GM21717 (cell line): ENCODE data around the gene SMAD2.
"Not testable (repeated sequence)": the region's sequence is repeated elsewhere in the genome, so short reads cannot be mapped to it uniquely, and the experiment has no call there.

Source experiments
- ATAC-seq: cut with Tn5 transposase; IDR thresholded peaks from one replicate; pipeline ENCODE4 v1.9.1; 2021; ENCODE audit warnings: mild to moderate bottlenecking, moderate library complexity; ENCODE audit not compliant: unreplicated experiment

SMAD2 gene

DNA sequence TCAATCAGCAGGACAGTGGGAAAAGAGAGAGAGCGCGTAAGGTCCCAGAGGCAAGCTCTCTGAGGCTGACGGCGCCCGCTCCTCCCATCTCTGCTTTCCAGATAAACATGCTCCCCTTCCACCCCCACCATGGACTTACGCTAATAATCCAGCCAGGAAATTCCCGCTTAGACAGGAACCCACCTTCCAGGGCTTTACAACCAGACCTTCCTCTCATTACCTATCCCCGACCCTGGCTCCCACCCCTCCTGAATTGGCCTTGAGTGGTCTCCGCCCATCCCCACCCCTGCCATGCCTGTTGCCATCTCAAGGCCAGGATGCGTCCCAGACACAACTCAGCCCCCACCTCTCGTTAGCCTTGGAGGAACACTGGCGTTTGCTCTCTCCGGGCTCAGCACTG, 131.1 kb downstream of the SMAD2 start:
- ATAC-seq, result no peak

- no peak for ATAC-seq
These were observed 132.1 kb downstream of the SMAD2 start for GRCh38 chr18:47798366-47798765.

DNA sequence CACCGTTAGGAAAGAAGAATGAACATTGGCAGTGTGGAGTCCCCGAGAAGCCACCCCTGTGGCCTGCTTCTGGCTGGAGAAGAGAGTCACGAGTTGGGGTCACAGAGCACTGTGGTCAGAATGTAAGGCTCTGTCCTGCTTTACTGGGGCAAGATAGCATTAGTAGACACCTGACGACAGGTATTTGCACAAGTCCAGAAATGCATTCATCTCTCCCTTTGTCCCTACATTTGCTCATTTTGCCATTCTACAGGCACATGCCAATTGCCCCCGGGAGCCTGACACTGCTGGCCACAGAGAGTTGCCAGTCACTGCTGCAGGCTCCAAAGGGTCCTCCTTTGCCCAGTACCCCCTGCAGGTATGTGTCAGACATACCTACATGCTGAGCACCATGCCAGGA, 133.3 kb downstream of the SMAD2 start:
- ATAC-seq, result no peak

DNA sequence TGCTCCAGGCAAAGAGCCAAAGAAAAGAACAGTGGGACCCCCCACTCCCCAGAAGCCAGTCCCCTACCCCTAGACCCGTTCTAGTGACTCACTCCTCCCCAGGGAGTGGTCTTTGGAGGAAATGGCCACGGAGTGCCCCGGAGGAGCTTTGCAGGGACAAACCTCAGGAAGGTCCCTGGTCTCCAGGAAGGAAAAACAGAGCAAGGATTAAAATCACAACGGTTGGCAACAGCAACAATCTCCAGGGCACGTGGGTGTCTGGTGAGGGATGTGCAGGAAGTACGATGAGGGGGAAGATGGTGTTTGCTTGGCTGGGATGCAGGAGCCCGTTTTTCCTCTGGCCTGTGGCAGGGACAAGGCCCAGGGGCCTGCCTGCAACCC, 135.0 kb downstream of the SMAD2 start:
- no peak for ATAC-seq

- no peak for ATAC-seq
These were observed 135.6 kb downstream of the SMAD2 start for GRCh38 chr18:47794725-47795433.

GRCh38 chr18:47793609-47794008, 136.8 kb downstream of the SMAD2 start:
- no peak for ATAC-seq

DNA sequence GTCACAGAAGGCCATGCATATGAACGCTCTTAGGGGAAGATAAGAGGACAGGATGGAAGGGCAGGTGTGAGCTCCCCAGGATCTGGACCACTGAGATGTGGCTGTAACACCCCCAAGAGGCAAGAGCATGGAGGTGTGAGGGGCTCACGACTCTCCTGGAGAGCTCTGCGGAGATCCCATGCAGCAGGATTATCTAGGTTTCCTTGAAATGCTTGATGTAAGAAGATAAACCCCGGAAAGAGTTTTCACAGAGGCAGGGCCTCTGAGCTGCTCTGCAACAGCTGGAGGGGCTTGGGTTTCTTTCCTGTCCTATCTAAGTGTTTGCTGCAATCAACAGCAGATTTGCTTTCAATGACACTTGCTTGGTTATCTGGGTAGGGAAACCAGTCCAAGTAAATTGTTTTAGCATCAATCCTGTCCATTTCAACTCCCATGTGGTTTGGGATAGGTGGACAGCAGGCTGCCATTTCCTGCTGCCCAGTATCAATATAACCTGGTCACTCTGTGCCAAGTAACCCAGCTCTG, 138.9 kb downstream of the SMAD2 start:
- ATAC-seq, result no peak

DNA sequence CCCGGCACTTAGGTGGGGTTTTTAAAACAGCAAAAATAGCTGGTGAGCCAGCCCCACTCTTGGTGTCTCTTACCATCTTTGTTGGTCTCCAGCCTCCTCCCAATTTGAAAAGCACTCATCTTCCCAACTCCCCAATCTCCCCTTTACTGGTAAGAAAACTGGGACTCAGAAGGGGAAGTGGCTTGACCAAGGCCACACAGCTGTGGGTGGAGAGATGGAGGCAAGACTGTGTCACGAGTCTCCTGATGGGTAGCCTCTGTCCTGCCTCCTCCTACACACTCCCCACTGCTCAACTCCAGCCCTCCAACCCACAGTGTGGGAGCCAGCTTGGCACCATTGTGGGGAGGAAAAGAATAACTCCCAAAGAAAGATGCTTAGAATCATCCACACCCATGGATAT, 140.4 kb downstream of the SMAD2 start:
- no peak for ATAC-seq

DNA sequence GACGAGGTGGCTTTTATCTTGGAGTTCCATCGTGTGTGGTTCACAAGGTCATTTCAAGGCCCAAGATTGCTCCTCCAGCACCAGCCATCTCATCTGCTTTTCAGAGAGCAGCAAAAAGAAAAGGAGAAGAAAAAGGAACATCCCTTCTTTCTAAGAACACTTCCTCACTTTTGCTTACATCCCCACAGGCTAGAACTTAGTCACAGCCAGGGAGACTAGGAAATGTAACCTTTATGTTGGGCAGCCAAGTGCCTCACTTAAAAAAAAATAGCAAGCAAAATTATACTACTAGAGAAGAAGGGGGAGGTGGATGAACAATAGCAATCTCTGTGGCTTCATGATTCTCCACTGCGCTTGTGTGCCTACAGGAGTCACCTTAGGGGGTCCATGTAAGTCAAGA, 141.8 kb downstream of the SMAD2 start:
- no peak for ATAC-seq

GRCh38 chr18:47781561-47781960, 148.9 kb downstream of the SMAD2 start:
- ATAC-seq, result no peak

DNA sequence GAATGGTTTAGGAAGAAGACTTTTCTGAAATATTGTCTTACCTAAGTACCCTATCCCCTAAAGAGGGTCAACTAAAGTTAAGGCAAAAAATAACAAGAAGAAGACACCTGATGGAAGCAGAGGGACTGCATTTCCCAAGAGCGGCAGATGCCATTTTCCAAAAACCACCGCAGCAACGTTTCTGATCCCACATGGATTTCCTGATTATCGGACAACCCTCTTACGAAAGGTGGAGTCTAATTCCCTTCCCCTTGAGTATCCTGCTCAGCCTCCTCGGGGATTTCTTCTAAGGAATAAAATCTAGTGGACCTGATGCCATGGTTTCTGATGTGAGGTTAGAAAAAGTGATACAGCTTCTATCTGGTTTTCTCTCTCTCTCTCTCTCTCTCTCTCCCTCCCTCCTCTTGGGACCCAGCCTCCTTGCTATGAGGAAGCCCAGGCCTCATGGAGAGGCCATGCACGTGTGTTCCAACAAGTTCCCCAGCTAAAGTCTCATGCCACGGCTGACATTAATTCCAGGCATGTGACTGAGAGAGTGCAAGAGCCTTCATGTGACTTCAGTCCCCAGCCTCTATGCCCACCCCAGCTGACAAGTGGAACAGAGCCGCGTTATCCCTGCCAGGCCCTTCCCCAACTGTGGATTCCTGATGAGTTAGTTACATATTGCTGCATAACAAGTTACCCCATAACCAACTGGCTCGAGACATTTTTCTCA, 150.3 kb downstream of the SMAD2 start:
- ATAC-seq, result no peak

DNA sequence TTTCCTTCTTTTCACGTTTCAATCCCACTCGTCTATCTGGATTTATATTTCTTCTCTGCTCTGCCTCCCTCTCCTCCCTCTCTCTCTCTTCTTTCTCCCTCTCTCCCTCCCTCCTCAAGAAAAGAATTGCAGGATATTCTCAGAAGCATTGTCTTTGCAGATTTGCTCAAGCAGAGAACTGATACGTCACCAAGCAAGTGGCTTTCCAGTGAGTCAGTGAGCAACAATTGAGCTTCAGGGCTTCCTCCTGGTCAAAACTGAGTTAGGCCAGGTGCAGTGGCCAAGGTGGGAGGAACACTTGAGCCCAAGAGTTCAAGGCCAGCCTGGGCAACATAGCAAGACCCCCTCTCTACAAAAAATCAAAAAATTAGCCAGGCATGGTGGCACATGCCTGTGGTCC, 151.1 kb downstream of the SMAD2 start:
- no peak for ATAC-seq

GRCh38 chr18:47777626-47778025, 152.8 kb downstream of the SMAD2 start:
- ATAC-seq, result no peak

DNA sequence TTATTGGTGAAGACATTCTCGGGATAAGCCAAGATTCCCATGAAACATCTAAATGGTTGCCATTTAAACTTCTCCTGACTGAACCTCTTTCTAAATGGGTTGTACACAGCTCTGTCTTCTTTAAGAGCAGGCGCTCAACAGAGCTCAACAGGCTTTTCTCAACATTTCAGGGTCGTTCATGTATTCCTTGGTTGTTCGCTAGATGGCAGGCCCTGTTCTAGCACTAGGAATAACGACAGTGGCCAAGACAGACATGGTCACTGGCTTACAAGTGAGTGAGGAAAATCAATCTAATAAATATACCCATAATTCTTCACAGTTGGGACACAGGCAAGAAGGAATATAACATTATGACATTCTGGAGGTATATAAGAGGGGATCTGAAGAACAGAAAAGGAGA, 154.5 kb downstream of the SMAD2 start:
- no peak for ATAC-seq

GRCh38 chr18:47773931-47774330, 156.5 kb downstream of the SMAD2 start:
- ATAC-seq, result no peak

DNA sequence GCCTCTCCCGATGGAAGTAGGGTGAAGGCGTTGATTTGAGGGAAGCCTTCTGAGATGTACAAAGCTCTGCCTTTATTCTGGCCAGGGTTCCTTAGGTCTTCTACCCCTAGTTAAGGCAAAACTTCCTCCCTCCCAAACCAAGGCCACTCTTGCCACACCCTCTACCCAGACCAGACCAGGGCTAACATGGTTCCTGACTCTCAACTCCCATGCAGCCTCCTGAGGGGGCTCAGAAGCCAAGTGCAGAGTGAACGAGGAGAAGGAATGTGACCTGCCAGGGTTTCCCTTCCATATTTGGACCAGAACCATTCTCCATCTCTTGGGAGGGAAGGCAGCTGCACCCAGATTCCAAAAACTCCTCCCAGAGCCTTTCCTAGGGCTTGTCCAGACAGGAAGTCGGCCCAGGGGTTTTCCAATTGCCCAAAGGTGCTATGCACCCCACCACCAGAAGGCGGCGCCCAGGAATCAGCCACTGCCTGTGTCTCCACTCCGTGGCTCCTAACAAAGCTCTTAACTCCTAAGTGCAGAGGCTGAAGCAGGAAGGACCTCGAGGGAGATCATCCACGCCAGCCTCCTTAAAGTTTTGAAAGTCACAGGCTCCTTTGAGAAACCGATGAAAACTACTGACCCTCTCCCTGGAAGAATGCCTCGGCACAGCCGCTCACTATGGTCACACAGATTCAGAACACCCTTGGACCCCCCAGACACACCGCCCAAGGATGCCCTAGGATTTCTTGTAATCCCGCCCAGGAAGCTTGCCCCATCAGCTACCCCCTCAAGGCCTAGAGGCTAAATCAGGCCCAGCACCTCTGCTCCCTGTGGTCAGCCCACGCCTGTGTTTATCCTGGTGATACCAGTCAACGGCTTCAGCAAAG, 157.8 kb downstream of the SMAD2 start:
- ATAC-seq, result no peak

DNA sequence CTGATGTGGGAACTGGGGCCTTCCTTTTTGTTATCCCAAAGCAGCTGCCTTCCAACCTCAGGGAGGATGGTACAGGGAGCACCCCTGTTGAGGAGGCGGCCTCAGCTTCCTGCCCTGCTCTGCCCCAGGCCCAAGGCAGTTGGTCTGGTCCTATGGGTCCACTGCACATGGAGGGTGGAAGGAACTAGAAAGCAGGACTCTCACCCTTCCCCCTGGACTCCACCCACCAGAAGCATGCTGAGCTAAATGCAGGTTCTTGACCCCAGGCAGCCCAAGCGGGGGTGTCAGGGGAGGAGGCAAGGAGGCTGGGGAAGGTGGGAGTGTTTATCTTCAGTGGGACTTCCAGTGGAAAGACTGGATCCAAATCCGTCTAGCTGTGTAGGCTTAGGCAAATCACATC, 158.5 kb downstream of the SMAD2 start:
- ATAC-seq, result no peak

- no peak for ATAC-seq
These were observed 162.8 kb downstream of the SMAD2 start for GRCh38 chr18:47767699-47768098.

DNA sequence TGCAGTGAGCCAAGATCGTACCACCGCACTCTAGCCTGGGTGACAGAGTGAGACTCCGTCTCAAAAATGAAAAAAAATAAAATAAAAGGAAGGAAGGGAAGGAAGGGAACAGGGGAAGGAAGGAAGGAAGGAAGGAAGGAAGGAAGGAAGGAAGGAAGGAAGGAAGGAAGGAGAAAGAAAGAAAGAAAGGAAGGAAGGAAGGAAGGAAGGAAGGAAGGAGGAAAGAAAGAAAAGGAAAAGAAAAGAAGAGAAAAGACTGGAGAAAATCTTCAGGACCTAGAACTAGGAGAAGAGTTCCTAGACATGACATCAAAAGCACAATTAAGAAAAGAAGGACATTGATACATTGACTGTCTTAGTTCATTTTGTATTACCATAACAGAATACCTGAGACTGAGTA, 163.3 kb downstream of the SMAD2 start:
- not testable (repeated sequence) for ATAC-seq
